Measurements from ENCODE around the gene WSCD2. TPM values are rescaled to one million over a fixed set of nuclear protein-coding genes. Genes with fewer than 3 reads are reported as not detected.

Gene WSCD2
- total RNA-seq, result not detected in 2 replicates

GRCh38 chr12:108129017-108129812 is at the start of gene WSCD2:
WSCD2 (plus strand) TSS chr12:108129288; CDS start chr12:108195833, 66,545 bp downstream.

Other genes starting within 250 kb of the WSCD2 start
- gene CMKLR1, start 210.0 kb downstream of the WSCD2 start, total RNA-seq, result 17.4 and 19.6 TPM in 2 replicates